Right lobe of liver (tissue), 4 donors: ENCODE results near the gene RUSF1.

ENCODE experiments used
- CTCF ChIP-seq, 4 donors: fragments of 200-600 bp in 3 of 4; fragments of 450-650 bp in 1 of 4; IDR thresholded peaks; one replicate each; pipeline versions ENCODE4 v1.5.1 to v1.8.0; 2016 to 2022; ENCODE audit warnings: antibody characterized with exemption in 4 of 4, mild to moderate bottlenecking in 2 of 4
- POLR2A ChIP-seq: fragments of 450-650 bp; IDR thresholded peaks from one replicate; pipeline ENCODE4 v1.6.1; 2017; ENCODE audit warnings: antibody characterized with exemption, mild to moderate bottlenecking
- donor health status: DM: no; HTN: no; CAD: no.
- donor health status: DM: no; HTN: no; CAD: no.
- donor health status: DM: no; HTN: yes; CAD: no.

DNA sequence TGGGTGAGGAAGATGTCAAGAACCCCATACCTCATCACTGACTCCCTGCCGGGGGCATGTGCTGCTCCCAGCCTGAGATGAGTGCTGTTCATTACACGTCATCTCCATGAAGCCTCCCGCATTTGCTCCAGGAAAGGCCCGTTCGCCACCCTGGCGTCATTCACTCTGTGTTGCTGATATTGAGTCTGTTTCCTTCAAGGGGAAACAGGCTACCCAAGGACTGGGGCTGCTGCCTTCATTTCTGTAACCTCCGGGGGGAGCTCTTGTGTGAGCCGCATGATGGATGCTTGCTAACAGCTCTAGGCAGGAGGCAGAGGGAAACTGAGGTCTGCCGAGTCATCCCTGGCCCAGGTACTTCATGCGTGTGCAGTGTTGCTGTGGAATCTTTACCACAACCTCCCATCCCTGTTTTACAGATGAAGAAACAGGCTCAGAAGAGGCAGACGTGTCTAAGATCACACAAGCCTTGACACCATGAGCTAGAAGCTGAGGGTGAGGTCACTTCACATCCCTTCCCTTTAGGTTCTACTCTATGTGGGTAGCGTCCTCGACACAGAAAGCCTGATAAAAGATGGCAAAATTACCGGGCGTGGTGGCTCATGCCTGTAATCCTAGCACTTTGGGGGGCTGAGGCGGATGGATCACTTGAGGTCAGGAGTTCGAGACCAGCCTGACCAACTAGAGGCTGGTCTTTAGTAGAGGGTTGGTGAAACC lies 52.4 kb downstream of the RUSF1 start:
- TF ChIP-seq CTCF (IDR thresholded peaks at IDR 0.05) (peak in 3 of 4 donors; percentile 16 to 31 (median 27)), POLR2A (no peak)
